PFSK-1 (cell line): Measurements from ENCODE around the gene JSRP1.

Experiments used
- FOXP2 ChIP-seq: optimal IDR thresholded peaks from 2 replicates; pipeline ENCODE3; 2011; ENCODE audit warnings: borderline replicate concordance, control low read depth, inconsistent platforms; ENCODE audit not compliant: insufficient read depth; ENCODE audit errors: extremely low read length, extremely low read depth
- POLR2AphosphoS5 ChIP-seq: IDR thresholded peaks from 2 replicates; pipeline ENCODE4 v1.6.1; 2012; ENCODE audit warnings: low read depth, mild to moderate bottlenecking, control low read depth, low read length, moderate library complexity
- SIN3A ChIP-seq: IDR thresholded peaks from 2 replicates; pipeline ENCODE4 v1.6.1; 2012; ENCODE audit warnings: mild to moderate bottlenecking, low read length, moderate library complexity, borderline replicate concordance; ENCODE audit not compliant: insufficient read depth
- TAF1 ChIP-seq: IDR thresholded peaks from 2 replicates; pipeline ENCODE4 v1.6.1; 2012; ENCODE audit warnings: low read length, control low read depth, borderline replicate concordance; ENCODE audit not compliant: insufficient read depth
- TF ChIP-seq, protein P1 (sequence below), 2 experiments: IDR thresholded peaks; 2 replicates each; pipeline versions ENCODE4 v1.6.1 to v1.8.0; 2011 to 2012; ENCODE audit warnings: low read depth in 2 of 2, low read length in 2 of 2, control low read depth in 1 of 2, inconsistent platforms in 1 of 2, mild to moderate bottlenecking in 1 of 2, moderate library complexity in 1 of 2; ENCODE audit not compliant: insufficient read depth in 1 of 2

The JSRP1 gene

GRCh38 chr19:2288818-2289713 lies 32.8 kb upstream of the JSRP1 start:
- TF ChIP-seq POLR2AphosphoS5 (no peak), SIN3A (no peak), FOXP2 (no peak), TAF1 (no peak)
- TF ChIP-seq, protein P1, sequence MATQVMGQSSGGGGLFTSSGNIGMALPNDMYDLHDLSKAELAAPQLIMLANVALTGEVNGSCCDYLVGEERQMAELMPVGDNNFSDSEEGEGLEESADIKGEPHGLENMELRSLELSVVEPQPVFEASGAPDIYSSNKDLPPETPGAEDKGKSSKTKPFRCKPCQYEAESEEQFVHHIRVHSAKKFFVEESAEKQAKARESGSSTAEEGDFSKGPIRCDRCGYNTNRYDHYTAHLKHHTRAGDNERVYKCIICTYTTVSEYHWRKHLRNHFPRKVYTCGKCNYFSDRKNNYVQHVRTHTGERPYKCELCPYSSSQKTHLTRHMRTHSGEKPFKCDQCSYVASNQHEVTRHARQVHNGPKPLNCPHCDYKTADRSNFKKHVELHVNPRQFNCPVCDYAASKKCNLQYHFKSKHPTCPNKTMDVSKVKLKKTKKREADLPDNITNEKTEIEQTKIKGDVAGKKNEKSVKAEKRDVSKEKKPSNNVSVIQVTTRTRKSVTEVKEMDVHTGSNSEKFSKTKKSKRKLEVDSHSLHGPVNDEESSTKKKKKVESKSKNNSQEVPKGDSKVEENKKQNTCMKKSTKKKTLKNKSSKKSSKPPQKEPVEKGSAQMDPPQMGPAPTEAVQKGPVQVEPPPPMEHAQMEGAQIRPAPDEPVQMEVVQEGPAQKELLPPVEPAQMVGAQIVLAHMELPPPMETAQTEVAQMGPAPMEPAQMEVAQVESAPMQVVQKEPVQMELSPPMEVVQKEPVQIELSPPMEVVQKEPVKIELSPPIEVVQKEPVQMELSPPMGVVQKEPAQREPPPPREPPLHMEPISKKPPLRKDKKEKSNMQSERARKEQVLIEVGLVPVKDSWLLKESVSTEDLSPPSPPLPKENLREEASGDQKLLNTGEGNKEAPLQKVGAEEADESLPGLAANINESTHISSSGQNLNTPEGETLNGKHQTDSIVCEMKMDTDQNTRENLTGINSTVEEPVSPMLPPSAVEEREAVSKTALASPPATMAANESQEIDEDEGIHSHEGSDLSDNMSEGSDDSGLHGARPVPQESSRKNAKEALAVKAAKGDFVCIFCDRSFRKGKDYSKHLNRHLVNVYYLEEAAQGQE (IDR thresholded peaks at IDR 0.05; ENCODE audit: insufficient read depth in 1 of 2, low read depth in 2 of 2, low read length in 2 of 2): no peak

GRCh38 chr19:2288338-2288817 lies 32.2 kb upstream of the JSRP1 start:
- TF ChIP-seq POLR2AphosphoS5: no peak
- TF ChIP-seq TAF1: no peak

DNA sequence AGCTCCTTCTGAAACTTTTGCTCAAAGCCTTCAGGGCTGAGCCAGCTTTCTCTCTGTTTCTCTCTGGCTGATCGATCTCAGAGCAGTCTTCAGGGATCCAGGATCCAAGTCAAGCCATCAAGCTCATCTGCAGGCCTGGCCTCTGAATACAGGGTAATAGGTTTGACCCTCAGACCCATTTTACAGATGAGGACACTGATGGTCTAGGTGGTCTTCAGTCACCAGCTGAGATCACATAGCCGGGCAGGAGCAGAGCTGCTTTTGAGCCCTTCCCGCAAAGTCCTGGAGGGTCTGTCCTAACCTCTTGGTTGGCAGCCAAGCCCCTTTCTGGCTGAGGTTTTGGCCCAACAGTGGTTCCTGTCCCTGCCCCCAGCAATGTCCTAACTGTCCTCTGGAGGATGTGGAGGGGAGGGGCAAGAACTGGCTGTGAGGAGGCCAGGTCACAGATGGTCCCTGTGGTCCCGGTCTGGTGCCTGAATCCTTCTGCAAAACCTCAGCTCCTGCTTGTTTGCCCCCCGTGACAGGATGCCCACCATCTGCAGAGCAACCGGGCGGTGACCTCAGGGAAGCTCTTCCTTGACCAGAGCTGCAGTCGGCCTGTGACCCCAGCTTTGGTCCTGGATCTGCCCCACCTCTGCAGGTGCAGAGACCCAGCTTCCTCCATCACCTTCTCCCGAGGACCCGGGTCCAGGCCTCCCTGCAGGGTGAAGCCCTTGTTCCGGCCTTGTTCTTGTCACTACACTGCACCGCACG lies 31.5 kb upstream of the JSRP1 start:
- TF ChIP-seq TAF1: no peak
- no peak for TF ChIP-seq FOXP2
- TF ChIP-seq SIN3A: no peak
- no peak for TF ChIP-seq POLR2AphosphoS5
- TF ChIP-seq, protein P1 (IDR thresholded peaks at IDR 0.05; ENCODE audit: insufficient read depth in 1 of 2, low read depth in 2 of 2, low read length in 2 of 2): no peak

DNA sequence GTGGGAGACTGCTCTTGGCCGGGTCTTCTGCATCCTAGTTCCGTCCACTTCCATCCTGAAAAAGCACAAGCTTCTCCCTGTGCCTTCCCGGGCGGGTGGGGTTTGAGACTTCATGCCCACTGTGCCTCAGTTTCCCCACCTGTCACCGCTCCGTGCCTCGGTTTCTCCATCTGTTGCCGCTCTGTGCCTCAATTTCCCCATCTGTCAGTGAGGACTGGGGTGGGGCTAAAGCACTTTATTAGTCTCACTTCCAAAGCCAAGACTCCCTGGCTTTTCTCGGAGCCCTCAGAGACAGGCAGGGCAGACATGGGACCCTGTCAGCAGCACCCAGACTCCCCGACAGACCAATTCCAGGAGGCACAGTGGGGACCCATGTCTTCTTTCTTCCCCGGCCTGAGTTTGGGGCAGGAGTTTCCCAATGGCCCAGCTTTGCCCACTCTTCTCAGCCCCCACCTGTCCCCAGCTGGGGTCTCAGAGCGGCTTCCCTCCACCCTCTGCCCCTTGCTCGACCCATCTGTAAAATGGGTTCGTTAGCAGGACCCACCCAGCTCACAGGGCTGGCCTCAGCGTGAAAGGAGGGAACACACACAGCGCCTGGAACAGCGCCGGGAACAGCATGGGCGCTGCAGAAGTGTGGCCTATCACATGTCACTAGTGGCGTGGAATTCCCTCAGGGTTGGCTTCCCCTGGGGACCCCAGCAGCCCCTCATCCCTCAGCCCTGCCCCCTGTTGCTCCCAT lies 30.4 kb upstream of the JSRP1 start:
- TF ChIP-seq FOXP2 (no peak), POLR2AphosphoS5 (no peak), TAF1 (no peak), SIN3A (no peak)
- TF ChIP-seq, protein P1 (IDR thresholded peaks at IDR 0.05; ENCODE audit: insufficient read depth in 1 of 2, low read depth in 2 of 2, low read length in 2 of 2): no peak

DNA sequence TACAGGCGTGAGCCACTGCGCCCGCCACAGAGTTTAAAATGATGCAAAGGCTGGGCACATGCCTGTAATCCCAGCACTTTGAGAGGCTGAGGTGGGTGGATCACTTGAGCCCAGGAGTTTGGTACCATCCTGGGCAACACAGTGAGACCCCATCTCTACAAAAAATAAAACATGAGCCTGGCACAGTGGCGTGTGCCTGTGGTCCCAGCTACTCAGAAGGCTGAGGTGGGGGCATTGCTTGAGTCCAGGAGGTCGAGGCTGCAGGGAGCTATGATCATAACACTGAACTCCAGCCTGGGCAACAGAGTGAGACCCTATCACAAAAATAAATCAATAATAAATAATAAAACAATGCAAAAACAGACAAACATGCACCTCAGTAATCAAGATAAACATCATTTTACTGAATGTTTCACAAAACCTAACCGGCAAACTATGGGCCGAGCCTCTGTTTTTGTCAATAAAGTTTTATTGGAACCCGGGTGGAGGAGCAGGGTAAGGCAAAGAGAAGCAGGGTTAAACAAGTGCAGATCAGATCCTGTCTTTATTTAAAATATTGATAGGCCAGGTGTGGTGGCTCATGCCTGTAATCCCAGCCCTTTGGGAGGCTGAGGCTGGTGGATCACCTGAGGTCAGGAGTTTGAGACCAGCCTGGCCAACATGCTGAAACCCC lies 27.8 kb upstream of the JSRP1 start:
- TF ChIP-seq POLR2AphosphoS5 (no peak), TAF1 (no peak), FOXP2 (no peak), SIN3A (no peak)
- TF ChIP-seq, protein P1 (IDR thresholded peaks at IDR 0.05; ENCODE audit: insufficient read depth in 1 of 2, low read depth in 2 of 2, low read length in 2 of 2): no peak
